BLaER1 (cell line): ENCODE measurements around the gene UBAP1.
"Not testable (repeated sequence)": the region's sequence is repeated elsewhere in the genome, so short reads cannot be mapped to it uniquely, and the experiment has no call there.

ENCODE experiments used
- H3K27ac ChIP-seq: shearing (Covaris generic); formaldehyde crosslinking; 2 replicates; pipeline ENCODE4 v1.8.1; 2022
- H3K27me3 ChIP-seq: shearing (Covaris generic); formaldehyde crosslinking; 2 replicates; pipeline ENCODE4 v1.8.1; 2022
- H3K36me3 ChIP-seq: shearing (Covaris generic); formaldehyde crosslinking; 2 replicates; pipeline ENCODE4 v1.8.1; 2022
- H3K4me1 ChIP-seq: shearing (Covaris generic); formaldehyde crosslinking; 2 replicates; pipeline ENCODE4 v1.8.1; 2022
- H3K4me2 ChIP-seq: shearing (Covaris generic); formaldehyde crosslinking; 2 replicates; pipeline ENCODE4 v1.8.1; 2022
- H3K4me3 ChIP-seq: shearing (Covaris generic); formaldehyde crosslinking; 2 replicates; pipeline ENCODE4 v1.8.1; 2022
- H3K9ac ChIP-seq: shearing (Covaris generic); formaldehyde crosslinking; 2 replicates; pipeline ENCODE4 v1.8.1; 2022
- H3K9me3 ChIP-seq: shearing (Covaris generic); formaldehyde crosslinking; 2 replicates; pipeline ENCODE4 v1.8.1; 2022
- H4K20me1 ChIP-seq: shearing (Covaris generic); formaldehyde crosslinking; 2 replicates; pipeline ENCODE4 v1.8.1; 2022
- Cebpa-rat ChIP-seq: shearing (Covaris generic); IDR thresholded peaks from 2 replicates; pipeline ENCODE4 v1.8.1; 2022

UBAP1 gene

GRCh38 chr9:34279411-34279810, 100.6 kb downstream of the UBAP1 start:
- H3K4me3 ChIP-seq = no peak overlapping the region
- peaks cover 38% of the 10 kb centered on the region for H3K36me3 ChIP-seq
- H3K4me1 ChIP-seq = peaks cover 24% of the 10 kb centered on the region
- TF ChIP-seq Cebpa-rat = no peak
- no peaks in the 10 kb centered on the region for H3K27me3 ChIP-seq
- no peak overlapping the region for H3K9ac ChIP-seq
- no peak overlapping the region for H3K27ac ChIP-seq
- H3K9me3 ChIP-seq = no peaks in the 10 kb centered on the region
- no peak overlapping the region for H3K4me2 ChIP-seq
- no peaks in the 10 kb centered on the region for H4K20me1 ChIP-seq

GRCh38 chr9:34282096-34282495, 103.3 kb downstream of the UBAP1 start:
- H3K4me2 ChIP-seq = no peak overlapping the region
- H3K9ac ChIP-seq = no peak overlapping the region
- H3K9me3 ChIP-seq = no peaks in the 10 kb centered on the region
- no peaks in the 10 kb centered on the region for H4K20me1 ChIP-seq
- H3K27ac ChIP-seq = no peak overlapping the region
- peaks cover 19% of the 10 kb centered on the region for H3K4me1 ChIP-seq
- TF ChIP-seq Cebpa-rat = no peak
- H3K4me3 ChIP-seq = no peak overlapping the region
- peaks cover 59% of the 10 kb centered on the region for H3K36me3 ChIP-seq
- no peaks in the 10 kb centered on the region for H3K27me3 ChIP-seq

- Histone ChIP-seq H3K27ac (no peak overlapping the region), H3K27me3 (no peaks in the 10 kb centered on the region), H3K4me3 (no peak overlapping the region), H3K4me2 (no peak overlapping the region), H3K9me3 (no peaks in the 10 kb centered on the region), H3K36me3 (peaks cover 38% of the 10 kb centered on the region), H3K4me1 (peaks cover 10% of the 10 kb centered on the region), H3K9ac (no peak overlapping the region), H4K20me1 (no peaks in the 10 kb centered on the region)
- TF ChIP-seq Cebpa-rat = no peak
Measured at GRCh38 chr9:34289159-34289558, 110.3 kb downstream of the UBAP1 start.

- Histone ChIP-seq H3K4me1 (peaks cover 10% of the 10 kb centered on the region), H3K9me3 (no peaks in the 10 kb centered on the region), H3K36me3 (peaks cover 27% of the 10 kb centered on the region), H3K9ac (no peak overlapping the region), H4K20me1 (no peaks in the 10 kb centered on the region), H3K27me3 (no peaks in the 10 kb centered on the region), H3K4me2 (no peak overlapping the region), H3K27ac (no peak overlapping the region), H3K4me3 (no peak overlapping the region)
- TF ChIP-seq Cebpa-rat = no peak
Measured at GRCh38 chr9:34291023-34291422, 112.2 kb downstream of the UBAP1 start.

- no peak overlapping the region for H3K27ac ChIP-seq
- H3K4me1 ChIP-seq = peaks cover 10% of the 10 kb centered on the region
- H3K4me2 ChIP-seq = no peak overlapping the region
- no peaks in the 10 kb centered on the region for H3K9me3 ChIP-seq
- H3K36me3 ChIP-seq = peaks cover 23% of the 10 kb centered on the region
- no peaks in the 10 kb centered on the region for H4K20me1 ChIP-seq
- H3K9ac ChIP-seq = no peak overlapping the region
- no peak for TF ChIP-seq Cebpa-rat
- H3K27me3 ChIP-seq = no peaks in the 10 kb centered on the region
- no peak overlapping the region for H3K4me3 ChIP-seq
Measured at GRCh38 chr9:34291423-34291822, 112.6 kb downstream of the UBAP1 start.

GRCh38 chr9:34292552-34292951, 113.7 kb downstream of the UBAP1 start:
- Histone ChIP-seq H3K4me2 (no peak overlapping the region), H3K9ac (no peak overlapping the region), H3K27me3 (no peaks in the 10 kb centered on the region), H3K4me3 (no peak overlapping the region), H3K36me3 (peaks cover 14% of the 10 kb centered on the region), H4K20me1 (no peaks in the 10 kb centered on the region), H3K9me3 (no peaks in the 10 kb centered on the region), H3K27ac (no peak overlapping the region), H3K4me1 (peaks cover 10% of the 10 kb centered on the region)
- no peak for TF ChIP-seq Cebpa-rat

GRCh38 chr9:34301064-34301463, 122.2 kb downstream of the UBAP1 start:
- H3K4me3 ChIP-seq, H3K4me1 ChIP-seq, H3K27ac ChIP-seq, H3K9ac ChIP-seq, H4K20me1 ChIP-seq, H3K27me3 ChIP-seq, H3K4me2 ChIP-seq, H3K9me3 ChIP-seq: not testable (repeated sequence)
- H3K36me3 ChIP-seq = peaks cover 10% of the 10 kb centered on the region
